ENCODE data around the gene CDC42EP3.

Gene CDC42EP3

GRCh38 chr2:37619959-37620300 is 51.5 kb downstream of the CDC42EP3 start:
- FAIRE-seq (no peak), DNase-seq (ENCODE audit: insufficient read length, low spot score) (no peak)

DNA sequence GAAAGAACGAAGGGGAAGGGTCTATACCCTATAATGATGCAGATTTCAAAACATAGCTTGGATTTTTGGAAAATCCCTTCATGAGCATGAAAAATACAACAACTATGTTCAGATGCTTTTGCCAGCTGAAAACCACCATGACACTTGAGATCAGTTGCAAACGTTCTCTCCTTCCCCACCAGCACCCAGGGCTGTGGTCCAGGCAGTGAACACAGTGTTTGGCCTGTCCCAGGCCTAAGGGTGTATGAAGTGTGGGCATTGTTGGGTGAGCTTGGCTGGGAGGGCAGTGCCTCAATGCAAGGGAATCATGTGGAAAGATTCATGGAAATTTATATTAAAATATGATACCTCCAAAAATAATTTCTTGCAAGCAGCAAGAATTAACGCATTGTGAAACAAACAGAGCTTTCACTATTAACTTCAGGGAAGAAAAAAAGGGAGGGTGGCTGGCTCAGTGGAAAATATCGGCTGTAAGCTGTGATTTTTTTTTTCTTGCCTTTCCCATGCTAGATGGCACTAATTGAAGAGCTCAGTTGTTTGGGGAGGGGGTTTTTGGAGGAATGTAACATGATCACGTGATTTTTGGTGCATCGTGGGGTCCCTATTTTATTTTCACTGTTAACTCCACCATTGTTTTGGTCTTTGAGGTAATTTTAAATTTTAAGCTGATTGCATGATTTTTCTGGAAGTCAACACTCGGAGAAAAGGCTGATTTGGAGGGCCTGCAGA is 52.0 kb downstream of the CDC42EP3 start:
- FAIRE-seq (no peak), DNase-seq (ENCODE audit: insufficient read length, low spot score) (no peak)

DNA sequence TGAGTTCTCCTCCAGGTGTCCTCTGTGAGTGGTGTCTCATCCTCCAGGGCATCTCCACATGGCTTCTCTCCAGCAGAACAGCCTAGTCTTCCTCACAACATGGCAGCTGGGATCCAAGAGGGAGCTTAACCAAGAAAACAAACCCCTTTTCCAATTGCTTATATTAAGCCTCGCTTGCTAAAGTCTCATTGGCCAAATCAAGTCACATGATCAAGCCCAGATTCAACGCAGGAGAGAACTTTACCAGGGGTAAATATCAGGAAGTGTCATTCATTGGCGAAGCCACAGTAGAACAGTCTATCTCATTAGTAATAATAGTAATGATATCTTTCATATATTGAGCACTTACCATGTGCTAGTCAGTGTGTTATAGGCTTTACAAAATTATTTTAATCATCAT is 53.1 kb downstream of the CDC42EP3 start:
- peak; percentile 63 for FAIRE-seq

GRCh38 chr2:37617119-37617892 is 54.1 kb downstream of the CDC42EP3 start:
- peak; percentile 51 for FAIRE-seq
- DNase-seq (ENCODE audit: insufficient read length, low spot score), result no peak

More for the DNA sequence above, 53.1 kb downstream of the CDC42EP3 start:
- no peak for DNase-seq (ENCODE audit: insufficient read length, low spot score)

DNA sequence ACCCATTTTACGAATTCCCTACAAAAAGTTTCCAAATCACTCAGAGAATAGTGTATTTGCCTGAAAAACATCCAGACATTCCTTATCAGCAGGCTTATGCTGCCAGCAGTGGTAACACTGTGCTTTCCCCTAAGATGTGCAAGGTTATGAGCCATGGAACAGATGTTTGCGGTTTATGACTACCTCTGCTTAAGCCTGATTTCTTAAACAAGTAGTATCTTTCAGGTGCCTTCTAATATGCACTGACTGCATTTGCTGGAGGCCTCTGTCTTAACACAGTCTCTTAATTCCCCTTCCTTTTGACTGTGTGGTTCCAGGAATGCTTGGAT is 54.8 kb downstream of the CDC42EP3 start:
- FAIRE-seq (peak; percentile 82), DNase-seq (ENCODE audit: insufficient read length, low spot score) (no peak)

GRCh38 chr2:37615804-37616676 is 55.4 kb downstream of the CDC42EP3 start:
- FAIRE-seq (peak; percentile 64), DNase-seq (ENCODE audit: insufficient read length, low spot score) (no peak)

DNA sequence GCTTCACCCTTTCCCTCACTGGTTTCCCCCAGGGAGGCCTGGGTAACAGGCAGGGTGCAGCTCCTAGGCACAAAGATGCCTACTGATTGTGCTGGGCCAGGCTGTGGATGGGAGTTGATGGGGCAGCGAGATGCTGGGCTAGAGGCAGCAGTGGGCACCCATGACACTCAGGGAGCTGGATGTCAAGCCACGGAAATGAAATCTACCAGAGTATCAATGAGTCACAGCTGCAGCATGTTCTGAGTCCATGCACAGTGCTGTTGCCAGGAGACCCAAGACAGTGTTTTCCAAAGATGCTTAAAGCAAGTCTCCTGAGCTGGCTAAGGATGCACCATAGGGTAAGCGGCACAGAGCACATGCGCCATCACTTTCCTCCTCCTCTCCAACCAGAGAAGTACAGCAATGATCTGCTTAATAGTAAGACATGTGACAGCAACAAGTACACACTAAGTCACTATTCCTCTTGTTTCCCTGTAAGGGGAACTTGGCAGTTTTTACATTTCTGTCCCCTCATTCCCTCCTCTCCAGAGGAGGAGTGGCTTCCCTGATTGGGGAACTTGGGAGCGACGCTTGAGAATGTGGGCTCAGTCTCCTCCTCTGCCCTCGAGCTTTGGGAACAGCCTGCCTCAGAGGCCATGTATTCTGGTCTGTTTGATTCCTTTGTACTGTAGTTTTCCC is 57.2 kb downstream of the CDC42EP3 start:
- FAIRE-seq, result no peak
- DNase-seq (ENCODE audit: insufficient read length, low spot score), result no peak

- DNase-seq (ENCODE audit: insufficient read length, low spot score) (no peak), FAIRE-seq (no peak)
These were observed 59.1 kb downstream of the CDC42EP3 start for GRCh38 chr2:37612382-37612781.

GRCh38 chr2:37610638-37611289 is 60.7 kb downstream of the CDC42EP3 start:
- DNase-seq (ENCODE audit: insufficient read length, low spot score) (no peak), FAIRE-seq (no peak)

- FAIRE-seq, result no peak
These were observed 61.7 kb downstream of the CDC42EP3 start for GRCh38 chr2:37609782-37610181.

GRCh38 chr2:37604716-37605115 is 66.7 kb downstream of the CDC42EP3 start:
- DNase-seq (ENCODE audit: insufficient read length, low spot score) (no peak), FAIRE-seq (no peak)

More at GRCh38 chr2:37609782-37610181, 61.7 kb downstream of the CDC42EP3 start:
- DNase-seq (ENCODE audit: insufficient read length, low spot score), result no peak

GRCh38 chr2:37602702-37603101 is 68.7 kb downstream of the CDC42EP3 start:
- no peak for DNase-seq (ENCODE audit: insufficient read length, low spot score)
- FAIRE-seq, result peak; percentile 87

DNA sequence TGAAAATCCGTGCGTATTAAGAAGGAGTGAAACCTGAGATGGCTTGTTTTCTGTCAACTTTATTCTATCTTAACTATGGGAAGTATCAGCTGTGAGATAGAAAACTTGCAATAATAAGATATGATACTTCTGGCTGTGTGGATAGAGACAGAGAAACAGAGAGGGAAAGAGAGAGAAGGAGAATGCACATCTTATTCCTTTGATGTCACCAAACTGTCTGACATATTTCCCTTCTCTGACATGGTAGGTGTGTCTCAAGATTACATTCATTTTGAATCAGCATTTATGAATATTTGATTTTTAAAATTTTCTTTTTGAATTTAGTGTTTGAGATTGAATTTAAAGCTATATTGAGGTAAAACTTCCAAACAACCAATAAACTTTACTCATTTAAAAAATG is 69.4 kb downstream of the CDC42EP3 start:
- FAIRE-seq (peak; percentile 72), DNase-seq (ENCODE audit: insufficient read length, low spot score) (no peak)

DNA sequence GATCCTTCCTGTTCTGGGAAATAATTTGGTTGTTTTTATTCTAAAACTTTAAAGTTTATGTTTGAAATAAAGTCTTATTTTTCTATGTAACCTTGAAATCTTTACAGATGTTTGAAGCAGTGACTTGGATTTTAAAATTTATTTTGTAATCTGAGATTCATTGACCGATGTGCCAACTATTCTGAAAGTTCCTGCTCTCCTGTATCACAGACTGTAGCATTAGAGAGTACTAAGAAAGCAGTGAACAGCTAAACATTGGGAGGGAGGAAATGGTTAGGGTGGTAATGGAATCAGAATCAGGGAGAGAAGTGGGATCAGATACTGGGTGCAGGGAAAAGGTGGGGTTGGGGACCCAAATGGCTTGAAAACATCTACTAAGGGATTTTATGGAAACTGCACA is 69.9 kb downstream of the CDC42EP3 start:
- FAIRE-seq (no peak), DNase-seq (ENCODE audit: insufficient read length, low spot score) (no peak)

DNA sequence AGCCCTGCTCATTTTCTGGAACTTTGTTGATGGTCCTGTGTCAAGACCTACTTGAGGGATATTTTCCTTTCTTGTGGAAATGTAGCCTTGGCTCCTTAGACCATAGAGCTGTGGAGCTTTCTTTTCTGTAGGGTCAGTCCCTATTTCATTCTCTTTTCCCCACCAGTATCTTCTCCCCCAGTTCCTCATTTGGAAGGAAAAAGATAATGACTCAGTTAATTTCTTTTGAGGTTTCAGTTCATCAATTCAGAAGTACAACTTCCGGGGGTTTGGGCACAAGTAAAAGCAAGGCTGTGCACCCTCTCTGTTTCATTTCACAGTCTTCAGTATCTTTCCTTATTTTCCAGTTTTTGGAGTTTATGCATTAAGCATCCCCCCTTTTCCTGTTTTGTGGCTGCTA is 70.7 kb downstream of the CDC42EP3 start:
- DNase-seq (ENCODE audit: insufficient read length, low spot score), result no peak

GRCh38 chr2:37599688-37600525 is 71.5 kb downstream of the CDC42EP3 start:
- no peak for DNase-seq (ENCODE audit: insufficient read length, low spot score)
- FAIRE-seq, result peak; percentile 77

More for the DNA sequence above, 70.7 kb downstream of the CDC42EP3 start:
- FAIRE-seq, result peak; percentile 92

DNA sequence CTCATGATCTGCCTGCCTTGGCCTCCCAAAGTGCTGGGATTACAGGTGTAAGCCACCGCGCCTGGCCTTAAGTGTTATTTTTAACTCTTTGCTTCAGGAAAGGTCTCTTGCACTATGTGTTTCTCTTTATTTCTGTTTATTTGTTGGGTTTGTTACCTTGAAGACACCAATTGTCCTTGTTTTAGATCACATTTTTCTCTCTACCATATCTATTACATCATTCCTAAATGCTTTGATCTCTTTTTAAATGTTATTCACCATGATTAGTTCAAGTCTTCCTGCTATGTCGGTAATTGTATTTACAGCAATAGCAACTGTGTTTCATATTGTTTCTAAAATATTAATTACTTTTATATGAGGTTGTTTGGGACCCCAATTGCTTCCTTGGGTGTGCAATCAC is 77.7 kb downstream of the CDC42EP3 start:
- FAIRE-seq, result no peak
- DNase-seq (ENCODE audit: insufficient read length, low spot score), result no peak

GRCh38 chr2:37593024-37593423 is 78.4 kb downstream of the CDC42EP3 start:
- DNase-seq (ENCODE audit: insufficient read length, low spot score), result no peak
- FAIRE-seq, result no peak

Data from GM19239 (cell line).